Measurements from ENCODE around the gene CCNY.

The CCNY gene

GRCh38 chr10:35569836-35570235, 233.5 kb downstream of the CCNY start:
- DNase-seq: no peak

GRCh38 chr10:35570397-35570796, 234.1 kb downstream of the CCNY start:
- no peak for DNase-seq

GRCh38 chr10:35572583-35572982, 236.3 kb downstream of the CCNY start:
- no peak for DNase-seq

- no peak for DNase-seq
These were observed 237.5 kb downstream of the CCNY start for GRCh38 chr10:35573796-35574195.

- no peak for DNase-seq
These were observed 238.6 kb downstream of the CCNY start for GRCh38 chr10:35574924-35575352.

GRCh38 chr10:35575640-35576039, 239.3 kb downstream of the CCNY start:
- no peak for DNase-seq

GRCh38 chr10:35576730-35577129, 240.4 kb downstream of the CCNY start:
- no peak for DNase-seq

- no peak for DNase-seq
These were observed 241.8 kb downstream of the CCNY start for GRCh38 chr10:35577926-35578617.

GRCh38 chr10:35578618-35578956, 242.3 kb downstream of the CCNY start:
- no peak for DNase-seq

- DNase-seq: no peak
These were observed 242.8 kb downstream of the CCNY start for GRCh38 chr10:35579116-35579515.

- DNase-seq: no peak
These were observed 243.6 kb downstream of the CCNY start for GRCh38 chr10:35579726-35580422.

GRCh38 chr10:35580423-35580770, 244.1 kb downstream of the CCNY start:
- DNase-seq: no peak

- DNase-seq: no peak
These were observed 245.3 kb downstream of the CCNY start for GRCh38 chr10:35581655-35582054.

GRCh38 chr10:35584946-35585345, 248.6 kb downstream of the CCNY start:
- no peak for DNase-seq

GRCh38 chr10:35585356-35585755, 249.0 kb downstream of the CCNY start:
- no peak for DNase-seq

GRCh38 chr10:35585903-35586535, 249.7 kb downstream of the CCNY start:
- DNase-seq: no peak

GRCh38 chr10:35588836-35589235, 252.5 kb downstream of the CCNY start:
- DNase-seq: no peak

- DNase-seq: no peak
These were observed 256.1 kb downstream of the CCNY start for GRCh38 chr10:35592441-35592840.

GRCh38 chr10:35594115-35595079, 258.1 kb downstream of the CCNY start:
- no peak for DNase-seq

- no peak for DNase-seq
These were observed 258.8 kb downstream of the CCNY start for GRCh38 chr10:35595106-35595505.

- DNase-seq: no peak
These were observed 262.1 kb downstream of the CCNY start for GRCh38 chr10:35598379-35598778.

- DNase-seq: no peak
These were observed 263.9 kb downstream of the CCNY start for GRCh38 chr10:35600193-35600592.

GRCh38 chr10:35605191-35605590, 268.9 kb downstream of the CCNY start, which contains the start of gene GJD4:
Gene GJD4 (plus strand): TSS chr10:35605341. CDS start chr10:35605568, 227 bp downstream.
- DNase-seq: no peak

Measured in activated T-cell treated with anti-CD3 and anti-CD28 coated beads, Interleukin-2, amount 50 U/mL, for 1 hour (primary cell).